CD14-positive monocyte (primary cell): Measurements from ENCODE around the gene WWC1. TPM values are rescaled to one million over a fixed set of nuclear protein-coding genes. Genes with fewer than 3 reads are reported as not detected.

Experiments used
- DNase-seq, 3 donors: peaks; one replicate each; pipeline ENCODE4 v3.0.0-alpha.2; 2011 to 2022
- H2AFZ ChIP-seq: 2 replicates; pipeline ENCODE4 v1.6.0; 2012; ENCODE audit warnings: mild to moderate bottlenecking, low read depth, low read length, inconsistent platforms; ENCODE audit not compliant: insufficient read depth, poor library complexity, severe bottlenecking
- H3K27ac ChIP-seq, 2 donors: 1 replicate in 1 of 2; 2 replicates in 1 of 2; pipeline ENCODE4 v1.5.1; 2012 to 2013; ENCODE audit warnings: low read length in 2 of 2, control low read depth in 1 of 2, inconsistent platforms in 1 of 2, low read depth in 1 of 2, mild to moderate bottlenecking in 1 of 2
- H3K27me3 ChIP-seq, 2 donors: one replicate each; pipeline versions ENCODE4 v1.6.0 to v1.6.1; 2011 to 2013; ENCODE audit warnings: low read length in 2 of 2; ENCODE audit not compliant: control insufficient read depth in 2 of 2, insufficient read depth in 2 of 2
- H3K36me3 ChIP-seq, 2 donors: replicated peaks in 1 of 2; 1 replicate in 1 of 2; 2 replicates in 1 of 2; pipeline versions ENCODE4 v1.5.1 to v1.6.1; 2012 to 2013; ENCODE audit warnings: low read length in 2 of 2, control low read depth in 1 of 2, inconsistent platforms in 1 of 2, mild to moderate bottlenecking in 1 of 2; ENCODE audit not compliant: insufficient read depth in 2 of 2, control insufficient read depth in 1 of 2
- H3K4me1 ChIP-seq, 2 donors: 1 replicate in 1 of 2; 2 replicates in 1 of 2; pipeline versions ENCODE4 v1.5.1 to v1.6.1; 2012 to 2013; ENCODE audit warnings: low read length in 2 of 2, control low read depth in 1 of 2, inconsistent platforms in 1 of 2, mild to moderate bottlenecking in 1 of 2, moderate library complexity in 1 of 2; ENCODE audit not compliant: insufficient read depth in 2 of 2, control insufficient read depth in 1 of 2
- H3K4me2 ChIP-seq: replicated peaks from 2 replicates; pipeline ENCODE3; 2012; ENCODE audit warnings: low read length, moderate library complexity, mild to moderate bottlenecking; ENCODE audit not compliant: poor library complexity, severe bottlenecking; ENCODE audit errors: extremely low read depth
- H3K4me3 ChIP-seq, 3 experiments: fragments of 200-600 bp in 1 of 3; sonication (generic) in 1 of 3; replicated peaks in 1 of 3; 1 replicate in 2 of 3; 2 replicates in 1 of 3; pipeline ENCODE4 v1.5.1; 2011 to 2013; ENCODE audit warnings: low read length in 3 of 3, mild to moderate bottlenecking in 3 of 3, control low read depth in 2 of 3, low read depth in 2 of 3, inconsistent platforms in 1 of 3, moderate library complexity in 1 of 3
- H3K79me2 ChIP-seq: 2 replicates; pipeline ENCODE4 v1.6.0; 2012; ENCODE audit warnings: mild to moderate bottlenecking, control low read depth, inconsistent platforms, low read length, moderate library complexity; ENCODE audit not compliant: insufficient read depth
- H3K9ac ChIP-seq: 2 replicates; pipeline ENCODE4 v1.6.0; 2017; ENCODE audit warnings: low read length, mild to moderate bottlenecking; ENCODE audit not compliant: insufficient read depth, poor library complexity, severe bottlenecking
- H3K9me3 ChIP-seq, 2 donors: replicated peaks in 1 of 2; 1 replicate in 1 of 2; 2 replicates in 1 of 2; pipeline versions ENCODE4 v1.5.1 to v1.6.1; 2012 to 2013; ENCODE audit warnings: low read length in 2 of 2, control low read depth in 1 of 2; ENCODE audit not compliant: control insufficient read depth in 1 of 2, insufficient read depth in 1 of 2
- H4K20me1 ChIP-seq: 2 replicates; pipeline ENCODE4 v1.6.0; 2012; ENCODE audit warnings: mild to moderate bottlenecking, low read length, control low read depth, moderate library complexity; ENCODE audit not compliant: insufficient read depth
- H3K27ac Mint-ChIP-seq, 7 donors: one replicate each; pipeline ENCODE4 v1.8.0; 2020; ENCODE audit warnings: mild to moderate bottlenecking in 7 of 7, mixed read lengths in 7 of 7, moderate library complexity in 6 of 7, inconsistent platforms in 2 of 7
- H3K27me3 Mint-ChIP-seq, 3 donors: one replicate each; pipeline ENCODE4 v1.8.0; 2021 to 2022; ENCODE audit warnings: low read depth in 3 of 3, mild to moderate bottlenecking in 3 of 3, mixed read lengths in 3 of 3, moderate library complexity in 3 of 3, inconsistent platforms in 1 of 3
- H3K36me3 Mint-ChIP-seq, 2 donors: one replicate each; pipeline ENCODE4 v1.8.0; 2020; ENCODE audit warnings: mixed read lengths in 2 of 2, inconsistent platforms in 1 of 2, mild to moderate bottlenecking in 1 of 2
- H3K4me1 Mint-ChIP-seq: one replicate; pipeline ENCODE4 v1.8.0; 2020; ENCODE audit warnings: mild to moderate bottlenecking, mixed read lengths
- H3K4me3 Mint-ChIP-seq, 2 donors: one replicate each; pipeline ENCODE4 v1.8.0; 2020; ENCODE audit warnings: mild to moderate bottlenecking in 2 of 2, mixed read lengths in 2 of 2, moderate library complexity in 1 of 2
- H3K9me3 Mint-ChIP-seq, 7 donors: one replicate each; pipeline ENCODE4 v1.8.0; 2020 to 2022; ENCODE audit warnings: mixed read lengths in 7 of 7, mild to moderate bottlenecking in 6 of 7, moderate library complexity in 6 of 7, inconsistent platforms in 2 of 7
- WGBS: methylation state at CpG from one replicate; pipeline ENCODE4 v1.1.5; 2013; ENCODE audit warnings: missing lambda C conversion rate; ENCODE audit not compliant: insufficient coverage; 5-methylcytosine and 5-hydroxymethylcytosine counted together
- intact Hi-C, 2 donors: fragments of 100-400 bp; cut with micrococcal nuclease; formaldehyde crosslinking; loops; one replicate each; pipeline versions ENCODE4 v1.15.0 to v1.15.1; 2023
- polyA plus RNA-seq, 3 donors: library from polyadenylated mRNA; depleted of rRNA in 1 of 3; unstranded in 2 of 3; stranded (reverse) in 1 of 3; fragments of 300-500 nt in 2 of 3; fragments of >200 nt in 1 of 3; fragmentation: Illumina TruSeq in 2 of 3; gene quantifications; 1 replicate in 2 of 3; 2 replicates in 1 of 3; pipeline ENCODE4 v1.2.3, GENCODE V29; 2012 to 2021
- TF ChIP-seq, protein P1 (sequence below): fragments of 200-600 bp; IDR thresholded peaks from one replicate; pipeline ENCODE4 v1.8.0; 2022; ENCODE audit warnings: antibody characterized with exemption, mild to moderate bottlenecking

The WWC1 gene
- polyA plus RNA-seq, 3 donors, result not detected

DNA sequence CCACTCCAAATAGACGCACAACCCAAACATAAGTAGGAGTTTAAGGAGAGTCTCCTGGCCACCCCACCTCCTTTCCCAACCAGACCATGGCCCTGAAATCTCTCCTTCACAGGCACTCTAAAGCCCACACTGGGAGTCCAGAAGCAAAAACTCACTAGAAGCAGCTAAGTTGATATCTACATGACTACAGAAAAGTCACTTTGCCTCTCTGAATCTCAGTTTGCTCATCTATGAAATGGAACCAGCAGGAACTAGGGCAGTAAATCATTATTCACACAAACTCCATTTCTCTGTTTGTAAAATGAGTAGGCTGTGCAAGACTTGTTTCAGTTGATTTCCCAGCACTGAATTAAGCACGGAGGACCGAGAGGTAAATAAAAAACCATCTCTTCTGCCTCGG lies 4.1 kb upstream of the WWC1 start:
- H3K27ac Mint-ChIP-seq, result no peak overlapping the region
- peaks cover 9 to 15% of the 10 kb centered on the region in 2 donors for H3K9me3 ChIP-seq
- no peak overlapping the region for H2AFZ ChIP-seq
- peaks cover 18 to 25% of the 10 kb centered on the region in 2 donors for H3K27me3 ChIP-seq
- peaks cover 3% of the 10 kb centered on the region for H3K4me1 Mint-ChIP-seq
- DNase-seq, result no peak
- H4K20me1 ChIP-seq, result no peaks in the 10 kb centered on the region
- no peak overlapping the region for H3K4me3 Mint-ChIP-seq
- no peak overlapping the region for H3K4me2 ChIP-seq
- no peaks in the 10 kb centered on the region for H3K36me3 ChIP-seq
- intact Hi-C loops, result no loop called here
- 100% methylated on average over 1 of the region's 4 CpGs for WGBS
- H3K4me3 ChIP-seq, result no peak overlapping the region
- H3K27ac ChIP-seq, result no peak overlapping the region
- peaks cover 36 to 54% (median 42%) of the 10 kb centered on the region in 3 donors for H3K27me3 Mint-ChIP-seq
- peaks cover 0 to 6% of the 10 kb centered on the region in 2 donors for H3K36me3 Mint-ChIP-seq
- TF ChIP-seq, protein P1, sequence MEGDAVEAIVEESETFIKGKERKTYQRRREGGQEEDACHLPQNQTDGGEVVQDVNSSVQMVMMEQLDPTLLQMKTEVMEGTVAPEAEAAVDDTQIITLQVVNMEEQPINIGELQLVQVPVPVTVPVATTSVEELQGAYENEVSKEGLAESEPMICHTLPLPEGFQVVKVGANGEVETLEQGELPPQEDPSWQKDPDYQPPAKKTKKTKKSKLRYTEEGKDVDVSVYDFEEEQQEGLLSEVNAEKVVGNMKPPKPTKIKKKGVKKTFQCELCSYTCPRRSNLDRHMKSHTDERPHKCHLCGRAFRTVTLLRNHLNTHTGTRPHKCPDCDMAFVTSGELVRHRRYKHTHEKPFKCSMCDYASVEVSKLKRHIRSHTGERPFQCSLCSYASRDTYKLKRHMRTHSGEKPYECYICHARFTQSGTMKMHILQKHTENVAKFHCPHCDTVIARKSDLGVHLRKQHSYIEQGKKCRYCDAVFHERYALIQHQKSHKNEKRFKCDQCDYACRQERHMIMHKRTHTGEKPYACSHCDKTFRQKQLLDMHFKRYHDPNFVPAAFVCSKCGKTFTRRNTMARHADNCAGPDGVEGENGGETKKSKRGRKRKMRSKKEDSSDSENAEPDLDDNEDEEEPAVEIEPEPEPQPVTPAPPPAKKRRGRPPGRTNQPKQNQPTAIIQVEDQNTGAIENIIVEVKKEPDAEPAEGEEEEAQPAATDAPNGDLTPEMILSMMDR, result no peak
- peaks cover 2 to 4% of the 10 kb centered on the region in 2 donors for H3K4me1 ChIP-seq
- H3K9me3 Mint-ChIP-seq, result peaks cover 8 to 27% (median 21%) of the 10 kb centered on the region in 7 donors
- no peak overlapping the region for H3K9ac ChIP-seq
- no peaks in the 10 kb centered on the region for H3K79me2 ChIP-seq

DNA sequence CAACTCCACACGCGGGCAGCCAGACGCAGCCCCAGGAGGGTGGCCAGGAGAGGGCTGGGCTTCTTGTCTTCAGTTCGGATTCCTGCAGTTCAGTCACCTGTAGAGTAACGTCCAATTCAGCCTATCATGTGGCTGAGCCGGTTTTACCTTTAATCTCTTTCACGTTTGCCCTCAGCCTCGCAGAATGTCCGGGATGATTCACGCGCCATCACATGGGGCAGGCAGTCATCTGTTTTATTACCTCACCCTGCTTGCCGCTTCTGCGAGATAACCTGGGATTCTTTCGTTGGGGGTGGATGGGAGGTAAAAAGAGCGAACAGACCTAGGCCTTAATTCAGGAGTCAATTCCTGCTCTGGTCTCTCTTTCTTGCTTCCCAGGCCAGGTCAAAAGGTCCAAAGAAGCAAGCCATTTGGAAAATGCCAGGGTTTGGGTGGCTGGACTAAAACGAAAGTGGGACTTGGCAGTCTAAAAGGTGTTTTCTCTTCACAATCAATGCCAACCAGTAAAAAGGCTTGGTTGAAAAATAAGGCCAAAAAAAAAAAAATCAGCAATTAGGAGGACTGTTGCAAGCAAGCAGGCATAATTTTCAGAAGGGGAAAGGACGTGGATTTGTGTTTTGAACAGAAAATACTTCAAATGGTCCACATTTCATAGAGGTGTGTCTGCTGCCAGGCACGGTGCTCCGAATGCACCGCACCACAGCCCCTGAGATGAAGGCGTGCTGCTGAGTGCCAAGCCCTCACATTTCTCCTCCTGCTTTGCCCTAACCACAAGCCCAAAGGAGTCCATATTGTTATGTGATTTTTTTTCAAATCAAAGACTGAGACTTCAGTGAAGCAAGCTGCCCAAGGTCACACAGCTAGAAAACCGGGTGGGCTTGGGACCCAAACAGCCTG lies 2.8 kb upstream of the WWC1 start:
- peaks cover 3% of the 10 kb centered on the region for H3K4me1 Mint-ChIP-seq
- peaks cover 0 to 6% of the 10 kb centered on the region in 2 donors for H3K36me3 Mint-ChIP-seq
- Histone ChIP-seq H3K4me3 (no peak overlapping the region), H3K9me3 (peaks cover 6 to 20% of the 10 kb centered on the region in 2 donors), H3K79me2 (no peaks in the 10 kb centered on the region), H3K27me3 (peaks cover 31 to 37% of the 10 kb centered on the region in 2 donors), H3K4me2 (no peak overlapping the region), H2AFZ (no peak overlapping the region), H3K4me1 (peaks cover 2 to 3% of the 10 kb centered on the region in 2 donors), H3K27ac (no peak overlapping the region), H3K9ac (no peak overlapping the region), H3K36me3 (no peaks in the 10 kb centered on the region), H4K20me1 (no peaks in the 10 kb centered on the region)
- no peak overlapping the region for H3K27ac Mint-ChIP-seq
- DNase-seq, result no peak
- 75% methylated on average over 15 of the region's 22 CpGs for whole genome bisulfite sequencing
- peaks cover 48 to 63% (median 54%) of the 10 kb centered on the region in 3 donors for H3K27me3 Mint-ChIP-seq
- TF ChIP-seq, protein P1, result no peak
- peaks cover 6 to 23% (median 16%) of the 10 kb centered on the region in 7 donors for H3K9me3 Mint-ChIP-seq
- intact Hi-C loops, result no loop called here
- H3K4me3 Mint-ChIP-seq, result peak overlapping the region in 1 of 2 donors; percentile 8
